T-helper 2 cell treated with Interferon-gamma antibody and Interleukin-4, amounts not matched to agents 100 ng/mL and 5 ng/mL, for 36 hours (primary cell): ENCODE data around the gene GSN. TPM values are rescaled to one million over a fixed set of nuclear protein-coding genes. Genes with fewer than 3 reads are reported as not detected.

Source experiments
- intact Hi-C: fragments of 100-400 bp; cut with micrococcal nuclease; formaldehyde crosslinking; loops from one replicate; pipeline ENCODE4 v1.15.1; 2023
- total RNA-seq: library from RNA; stranded (reverse); gene quantifications from 2 replicates; pipeline ENCODE4 v1.2.3, GENCODE V29; 2022

Gene GSN
- 1.9 and 2.7 TPM in 2 replicates for total RNA-seq

- intact Hi-C loops = no loop called here
Measured at GRCh38 chr9:121267689-121268597, at the start of gene GSN. TSS of gene GSN (plus strand) at chr9:121268162. CDS start at chr9:121301972, 33,810 bp downstream.

GRCh38 chr9:121218357-121219027, 49.5 kb upstream of the GSN start:
- intact Hi-C loops = loop anchor here (10.0 kb wide), 1 partner anchor 76 kb away; no protein-coding TSS in a partner anchor

- intact Hi-C loops = loop anchor here (10.0 kb wide), 1 partner anchor 75 kb away; no protein-coding TSS in a partner anchor
Measured at GRCh38 chr9:121219530-121219929, 48.4 kb upstream of the GSN start.

GRCh38 chr9:121220996-121221663, 46.8 kb upstream of the GSN start:
- intact Hi-C loops = no loop called here

- intact Hi-C loops = no loop called here
Measured at GRCh38 chr9:121221664-121222055, 46.3 kb upstream of the GSN start.

- intact Hi-C loops = no loop called here
Measured at GRCh38 chr9:121222524-121223171, 45.3 kb upstream of the GSN start.

- intact Hi-C loops = no loop called here
Measured at GRCh38 chr9:121225240-121225639, 42.7 kb upstream of the GSN start.

- intact Hi-C loops = no loop called here
Measured at GRCh38 chr9:121226175-121226574, 41.8 kb upstream of the GSN start.

- intact Hi-C loops = no loop called here
Measured at GRCh38 chr9:121227862-121228261, 40.1 kb upstream of the GSN start.

GRCh38 chr9:121230256-121230655, 37.7 kb upstream of the GSN start:
- intact Hi-C loops = no loop called here

- intact Hi-C loops = no loop called here
Measured at GRCh38 chr9:121232251-121232650, 35.7 kb upstream of the GSN start.

- intact Hi-C loops = no loop called here
Measured at GRCh38 chr9:121233906-121234831, 33.8 kb upstream of the GSN start.

GRCh38 chr9:121234832-121235161, 33.2 kb upstream of the GSN start:
- intact Hi-C loops = no loop called here

- intact Hi-C loops = no loop called here
Measured at GRCh38 chr9:121235512-121235911, 32.5 kb upstream of the GSN start.

GRCh38 chr9:121237916-121238315, 30.0 kb upstream of the GSN start:
- intact Hi-C loops = no loop called here

- intact Hi-C loops = no loop called here
Measured at GRCh38 chr9:121239071-121239470, 28.9 kb upstream of the GSN start.

- intact Hi-C loops = no loop called here
Measured at GRCh38 chr9:121239851-121240250, 28.1 kb upstream of the GSN start.

- intact Hi-C loops = no loop called here
Measured at GRCh38 chr9:121240472-121241135, 27.4 kb upstream of the GSN start.

- intact Hi-C loops = no loop called here
Measured at GRCh38 chr9:121242219-121242958, 25.6 kb upstream of the GSN start.
